Upper lobe of right lung (tissue), 1 donor: ENCODE data around the gene BFAR. TPM values are rescaled to one million over a fixed set of nuclear protein-coding genes. Genes with fewer than 3 reads are reported as not detected.
A peak's percentile ranks its signal among the peaks of the same experiment; 100 is the strongest.
"Not testable (repeated sequence)": the region's sequence is repeated elsewhere in the genome, so short reads cannot be mapped to it uniquely, and the experiment has no call there.

Source experiments
- ATAC-seq: fragments of 200-7000 bp; cut with Tn5 transposase; one replicate; pipeline ENCODE4 v1.9.1; 2020; ENCODE audit warnings: mild to moderate bottlenecking, moderate library complexity
- DNase-seq: peaks from one replicate; pipeline ENCODE4 v3.0.0-alpha.2; 2020
- H3K27ac ChIP-seq: fragments of 200-600 bp; one replicate; pipeline ENCODE4 v1.8.0; 2022
- H3K27me3 ChIP-seq: fragments of 200-600 bp; one replicate; pipeline ENCODE4 v1.8.0; 2022; ENCODE audit warnings: mild to moderate bottlenecking
- H3K36me3 ChIP-seq: fragments of 200-600 bp; one replicate; pipeline ENCODE4 v1.8.0; 2022
- H3K4me1 ChIP-seq: fragments of 200-600 bp; one replicate; pipeline ENCODE4 v1.8.0; 2022
- H3K4me3 ChIP-seq: fragments of 200-600 bp; one replicate; pipeline ENCODE4 v1.8.0; 2022; ENCODE audit warnings: mild to moderate bottlenecking
- H3K9me3 ChIP-seq: fragments of 200-600 bp; one replicate; pipeline ENCODE4 v1.8.0; 2022
- CTCF ChIP-seq: fragments of 200-600 bp; IDR thresholded peaks from one replicate; pipeline ENCODE4 v1.8.0; 2022; ENCODE audit warnings: antibody characterized with exemption
- intact Hi-C: fragments of 100-400 bp; cut with DNase I; formaldehyde crosslinking; loops from one replicate; pipeline ENCODE4 v1.11.0; 2022
- total RNA-seq: library from RNA; stranded (reverse); fragmentation: NEBNext Ultra II Directional; extraction: Animal tissue kit (Norgen Biotek cat#: 25700); gene quantifications from one replicate; pipeline ENCODE4 v1.2.1, GENCODE V29; 2021
- donor health status: DM: no; HTN: yes; CAD: no; lungs with severe emphysema.

The BFAR gene
- total RNA-seq, 1 donor from 2014 or later, result 79.4 TPM

GRCh38 chr16:14629919-14630619 is 2.7 kb upstream of the BFAR start, which contains the start of gene PARN:
PARN (minus strand) TSS chr16:14630260; CDS start chr16:14630125, 135 bp downstream.
- H3K27me3 ChIP-seq, result no peaks in the 10 kb centered on the region
- no peaks in the 10 kb centered on the region for H3K9me3 ChIP-seq
- peak within 1 kb of the TSS; percentile 96 for H3K27ac ChIP-seq
- peaks cover 29% of the 10 kb centered on the region for H3K36me3 ChIP-seq
- peak within 1 kb of the TSS; percentile 75 for H3K4me3 ChIP-seq
- DNase-seq, result peak; percentile 98
- peaks cover 32% of the 10 kb centered on the region for H3K4me1 ChIP-seq
- TF ChIP-seq CTCF, result no peak
- ATAC-seq, result peak; percentile 87
- intact Hi-C loops, result no loop called here

GRCh38 chr16:14630620-14631330 is 2.0 kb upstream of the BFAR start:
- ATAC-seq, DNase-seq, H3K9me3 ChIP-seq, intact Hi-C loops, H3K27me3 ChIP-seq: not testable (repeated sequence)
- H3K36me3 ChIP-seq, result peaks cover 22% of the 10 kb centered on the region
- H3K4me3 ChIP-seq, result peak overlapping the region; percentile 75
- H3K4me1 ChIP-seq, result peaks cover 37% of the 10 kb centered on the region
- peak overlapping the region; percentile 96 for H3K27ac ChIP-seq

GRCh38 chr16:14634389-14634725 is 1.6 kb downstream of the BFAR start:
- H3K4me1 ChIP-seq, result peaks cover 30% of the 10 kb centered on the region
- peak overlapping the region; percentile 95 for H3K27ac ChIP-seq
- DNase-seq, result no peak
- H3K9me3 ChIP-seq, result no peaks in the 10 kb centered on the region
- H3K27me3 ChIP-seq, result no peaks in the 10 kb centered on the region
- TF ChIP-seq CTCF, result no peak
- no peak for ATAC-seq
- H3K36me3 ChIP-seq, result peaks cover 17% of the 10 kb centered on the region
- intact Hi-C loops, result no loop called here
- H3K4me3 ChIP-seq, result peak overlapping the region; percentile 89

- DNase-seq (no peak), ATAC-seq (no peak)
- Histone ChIP-seq H3K4me3 (no peak overlapping the region), H3K4me1 (peaks cover 28% of the 10 kb centered on the region), H3K27ac (peak overlapping the region; percentile 67), H3K36me3 (peaks cover 29% of the 10 kb centered on the region), H3K9me3 (no peaks in the 10 kb centered on the region), H3K27me3 (no peaks in the 10 kb centered on the region)
- no peak for TF ChIP-seq CTCF
- intact Hi-C loops, result no loop called here
Measured at GRCh38 chr16:14635395-14636165, 2.8 kb downstream of the BFAR start.

GRCh38 chr16:14636179-14636950 is 3.6 kb downstream of the BFAR start:
- intact Hi-C loops, H3K4me3 ChIP-seq, H3K9me3 ChIP-seq, H3K27me3 ChIP-seq, ATAC-seq, DNase-seq: not testable (repeated sequence)
- H3K4me1 ChIP-seq, result peaks cover 28% of the 10 kb centered on the region
- H3K27ac ChIP-seq, result peak overlapping the region; percentile 67
- peaks cover 29% of the 10 kb centered on the region for H3K36me3 ChIP-seq

GRCh38 chr16:14636951-14637240 is 4.1 kb downstream of the BFAR start:
- peaks cover 24% of the 10 kb centered on the region for H3K4me1 ChIP-seq

More at GRCh38 chr16:14636951-14637240, 4.1 kb downstream of the BFAR start:
- Histone ChIP-seq H3K27ac (peak overlapping the region; percentile 67), H3K36me3 (peaks cover 29% of the 10 kb centered on the region)
- ATAC-seq, H3K27me3 ChIP-seq, intact Hi-C loops, H3K4me3 ChIP-seq, H3K9me3 ChIP-seq, DNase-seq: not testable (repeated sequence)
